Stimulated activated CD4-positive, alpha-beta T cell treated with anti-CD3 and anti-CD28 coated beads, Interleukin-4, amount 100 ng/mL, for 24 hours (primary cell): ENCODE data around the gene UPK1A.
"Not testable (repeated sequence)": the region's sequence is repeated elsewhere in the genome, so short reads cannot be mapped to it uniquely, and the experiment has no call there.

Experiments used
- DNase-seq: peaks from one replicate; pipeline ENCODE4 v3.0.0-alpha.2; 2020

Gene UPK1A

DNA sequence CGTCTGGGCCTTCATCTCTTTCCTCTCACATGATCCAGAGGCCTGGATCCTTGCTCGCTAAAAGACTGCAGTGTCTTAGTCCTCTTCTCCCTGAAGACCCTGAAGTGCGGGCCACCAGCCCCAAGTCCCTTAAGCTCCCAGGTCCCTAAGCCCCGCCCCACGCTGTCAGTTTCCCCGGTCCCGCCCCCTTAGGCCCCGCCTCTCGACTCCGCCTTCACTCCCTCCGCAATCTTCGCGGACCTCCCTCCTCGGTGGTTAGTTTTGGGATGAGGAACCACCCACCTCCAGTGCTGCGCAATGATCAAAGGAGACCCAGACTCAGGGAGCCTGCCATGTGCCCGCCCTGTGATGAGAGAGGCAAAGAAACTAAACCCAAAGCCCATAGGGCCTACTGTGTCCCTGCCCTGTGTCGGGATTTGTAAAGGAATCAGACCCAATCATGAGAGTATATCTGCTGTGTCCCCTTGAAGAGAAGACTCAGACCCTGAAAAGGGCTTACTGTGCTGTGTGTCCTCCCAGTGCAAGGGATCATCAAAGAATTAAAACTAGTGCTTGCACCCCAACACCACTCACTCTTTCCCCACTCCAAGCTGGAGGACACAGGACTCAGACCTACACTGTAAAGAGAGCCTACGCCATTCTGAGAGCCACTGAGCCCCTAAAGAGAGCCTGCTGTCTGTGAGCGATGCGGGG is 21.2 kb upstream of the UPK1A start:
- DNase-seq, result peak; percentile 83

GRCh38 chr19:35645680-35646511 is 20.4 kb upstream of the UPK1A start:
- DNase-seq, result no peak

- DNase-seq, result peak; percentile 95
Measured at GRCh38 chr19:35648017-35648961, 18.0 kb upstream of the UPK1A start, which contains the start of gene COX6B1. TSS of gene COX6B1 (plus strand) at chr19:35648323. CDS start at chr19:35651244, 2,921 bp downstream.

GRCh38 chr19:35650581-35650980 is 15.7 kb upstream of the UPK1A start:
- no peak for DNase-seq

DNA sequence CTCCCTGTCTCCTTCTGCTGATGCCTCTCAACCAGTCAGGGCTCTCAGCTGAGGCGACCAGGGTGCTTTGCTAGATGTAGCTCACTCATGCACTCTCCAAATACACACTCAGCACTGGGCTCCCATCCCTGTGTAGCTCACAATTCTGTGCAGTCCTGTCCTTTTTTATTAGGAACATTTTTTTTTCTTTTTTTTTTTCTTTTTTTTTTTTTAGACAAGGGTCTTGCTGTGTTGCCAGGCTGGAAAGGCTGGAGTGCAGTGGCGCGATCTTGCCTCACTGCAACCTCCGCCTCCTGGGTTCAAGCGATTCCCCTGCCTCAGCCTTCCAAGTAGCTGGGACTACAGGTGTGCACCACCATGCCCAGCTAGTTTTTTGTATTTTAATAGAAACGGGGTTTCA is 11.5 kb upstream of the UPK1A start:
- DNase-seq, result not testable (repeated sequence)

GRCh38 chr19:35655600-35655999 is 10.7 kb upstream of the UPK1A start:
- DNase-seq, result no peak

DNA sequence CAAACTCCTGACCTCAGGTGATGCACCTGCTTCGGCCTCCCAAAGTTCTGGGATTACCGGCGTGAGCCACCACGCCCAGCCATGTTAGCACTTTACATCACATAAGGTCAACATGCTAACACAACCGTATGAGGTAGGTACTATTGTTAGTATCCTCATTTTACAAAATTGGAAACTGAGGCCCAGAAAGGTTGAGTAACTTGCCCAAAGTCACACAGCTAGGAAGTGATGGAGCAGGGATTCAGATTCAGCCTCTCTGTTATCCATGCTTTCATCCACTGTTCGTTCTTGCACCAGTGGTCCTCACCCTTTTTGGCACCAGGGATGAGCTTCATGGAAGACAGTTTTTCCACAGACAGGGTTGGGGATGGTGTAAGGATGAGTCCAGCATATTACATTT is 9.6 kb upstream of the UPK1A start:
- no peak for DNase-seq

- DNase-seq, result no peak
Measured at GRCh38 chr19:35657904-35658700, 8.2 kb upstream of the UPK1A start.

- DNase-seq, result no peak
Measured at GRCh38 chr19:35661995-35662340, 4.3 kb upstream of the UPK1A start.

DNA sequence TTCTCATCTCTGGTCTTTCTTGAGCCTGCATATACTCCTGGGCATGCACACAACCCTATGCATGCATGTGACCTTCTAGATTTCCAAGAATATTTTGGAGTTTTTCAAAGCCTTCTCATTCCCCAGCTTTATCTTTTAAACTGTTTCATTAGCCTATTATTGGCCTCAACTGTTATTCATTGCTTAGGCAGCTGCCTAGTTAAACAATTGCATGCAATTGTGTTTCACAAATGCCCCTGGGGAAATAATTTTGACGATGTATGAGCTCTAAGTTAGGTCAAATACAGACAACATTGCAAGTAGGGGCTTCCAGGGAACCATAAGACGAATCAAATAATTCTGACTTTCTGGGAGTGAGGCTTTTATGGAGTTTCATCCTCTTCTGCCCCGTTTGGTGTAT is 2.3 kb upstream of the UPK1A start:
- no peak for DNase-seq

- no peak for DNase-seq
Measured at GRCh38 chr19:35665157-35665556, 1.2 kb upstream of the UPK1A start.

DNA sequence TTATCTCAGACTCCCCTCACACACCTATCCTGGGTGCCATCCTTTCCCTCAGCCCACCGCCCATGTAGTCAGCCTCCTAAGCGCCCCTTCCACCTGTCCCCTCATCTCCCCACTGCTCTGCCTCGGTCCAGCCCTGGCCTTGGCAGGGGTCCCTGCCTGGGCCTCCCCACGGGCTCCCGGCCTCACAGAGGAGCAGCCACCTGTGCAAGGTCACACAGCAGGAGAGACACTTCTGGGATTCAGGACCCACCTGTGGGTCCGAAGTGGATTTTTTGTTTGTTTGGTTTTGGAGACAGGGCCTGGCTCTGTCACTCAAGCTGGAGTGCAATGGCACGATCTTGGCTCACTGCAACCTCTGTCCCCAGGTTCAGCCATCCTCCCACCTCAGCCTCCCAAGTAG is 713 bp upstream of the UPK1A start:
- no peak for DNase-seq

DNA sequence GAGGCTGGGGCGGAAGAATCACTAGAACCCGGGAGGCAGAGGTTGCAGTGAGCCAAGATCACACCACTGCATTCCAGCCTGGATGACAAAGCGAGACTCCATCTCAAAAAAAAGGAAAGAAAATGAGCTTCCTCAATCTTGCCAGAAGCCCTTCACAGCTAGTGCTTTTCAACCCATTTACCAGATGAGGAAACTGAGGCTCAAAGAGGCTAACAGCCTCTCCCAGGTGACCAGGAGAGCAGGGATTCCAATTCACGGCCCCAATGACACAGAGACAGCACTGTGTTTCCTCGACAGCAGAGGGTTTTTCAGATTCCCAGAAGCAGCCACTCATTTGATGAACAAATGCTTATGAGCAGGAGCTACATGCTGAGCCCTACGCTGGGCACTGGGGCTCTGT is 3.2 kb downstream of the UPK1A start:
- no peak for DNase-seq

- DNase-seq, result no peak
Measured at GRCh38 chr19:35669974-35670373, 3.7 kb downstream of the UPK1A start.

DNA sequence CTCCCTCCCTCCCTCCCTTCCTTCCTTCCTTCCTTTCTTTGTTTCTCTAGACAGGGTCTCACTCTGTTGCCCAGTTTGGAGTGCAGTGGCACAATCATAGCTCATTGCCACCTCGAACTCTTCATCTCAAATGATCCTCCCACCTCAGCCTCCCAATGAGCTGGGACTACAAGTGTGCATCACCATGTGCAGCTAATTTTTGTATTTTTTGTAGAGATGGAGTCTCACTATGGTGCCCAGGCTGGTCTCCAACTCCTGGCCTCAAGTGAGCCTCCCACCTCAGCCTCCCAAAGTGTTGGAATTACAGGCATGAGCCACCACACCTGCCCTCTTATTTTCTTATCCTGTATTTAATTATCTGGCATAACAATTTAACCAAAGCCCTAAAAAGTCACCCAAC is 4.4 kb downstream of the UPK1A start:
- DNase-seq, result no peak

DNA sequence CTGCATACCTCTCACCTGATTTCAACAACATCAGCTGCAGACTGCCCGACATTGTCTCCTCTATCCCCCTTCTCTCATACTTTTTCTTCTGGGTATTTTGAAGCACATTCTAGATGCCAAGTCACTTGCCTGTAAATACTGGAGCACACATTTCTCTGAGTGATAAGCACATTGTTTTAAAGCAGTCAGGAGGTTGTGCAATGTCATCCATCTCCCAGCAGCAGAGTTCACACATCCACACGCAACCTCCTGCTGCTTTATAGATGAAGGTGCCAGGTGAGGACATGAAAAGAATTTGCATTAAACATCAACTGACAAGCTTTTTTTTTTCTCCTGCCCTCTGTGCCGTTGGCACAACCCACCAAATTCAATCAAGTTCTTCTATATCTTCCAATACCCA is 5.5 kb downstream of the UPK1A start:
- no peak for DNase-seq

DNA sequence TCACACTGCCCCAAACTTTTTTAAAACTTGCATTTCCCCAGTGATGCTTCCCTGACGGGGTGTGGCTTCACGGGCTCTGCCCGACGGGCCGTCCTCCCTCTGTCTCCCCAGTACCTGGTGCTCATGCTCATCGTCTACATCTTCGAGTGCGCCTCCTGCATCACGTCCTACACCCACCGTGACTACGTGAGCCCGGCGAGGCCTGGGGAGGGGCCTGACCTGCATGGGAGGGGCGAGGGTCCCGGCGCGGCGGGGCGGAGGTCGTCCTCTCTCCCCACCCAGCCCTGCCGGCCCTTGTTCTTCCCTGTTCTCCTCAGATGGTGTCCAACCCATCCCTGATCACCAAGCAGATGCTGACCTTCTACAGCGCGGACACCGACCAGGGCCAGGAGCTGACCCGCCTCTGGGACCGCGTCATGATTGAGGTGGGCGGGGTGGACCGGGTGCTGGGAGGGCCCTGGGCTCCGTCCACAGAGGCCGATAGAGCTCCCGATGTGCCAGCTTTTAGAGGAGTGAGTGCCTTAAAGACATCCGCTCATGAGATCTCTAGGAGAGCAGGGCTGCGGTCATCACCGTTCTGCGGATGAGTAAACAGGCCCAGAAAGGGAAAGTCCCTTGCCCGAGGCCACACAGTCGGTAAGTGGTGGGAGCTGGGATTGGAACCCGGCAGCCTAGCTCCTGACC is 6.9 kb downstream of the UPK1A start:
- peak; percentile 57 for DNase-seq

GRCh38 chr19:35675589-35676140 is 9.3 kb downstream of the UPK1A start:
- DNase-seq, result no peak

DNA sequence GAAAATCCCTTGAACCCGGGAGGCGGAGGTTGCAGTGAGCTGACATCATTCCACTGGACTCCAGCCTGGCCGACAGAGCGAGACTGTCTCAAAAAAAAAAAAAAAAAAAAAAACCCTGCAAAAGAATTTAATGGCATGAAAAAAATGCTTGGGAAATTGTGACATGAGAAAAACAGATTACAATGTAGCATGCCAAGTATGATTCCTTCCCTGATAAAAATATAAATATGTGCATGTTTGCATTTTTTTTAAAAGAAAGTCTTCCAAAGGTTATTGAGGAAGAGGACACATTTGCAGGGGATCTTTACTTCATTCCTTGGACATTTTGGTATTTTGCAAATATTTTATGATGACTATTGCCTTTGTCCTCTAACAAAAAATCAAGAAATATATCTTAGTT is 23.5 kb downstream of the UPK1A start:
- no peak for DNase-seq

DNA sequence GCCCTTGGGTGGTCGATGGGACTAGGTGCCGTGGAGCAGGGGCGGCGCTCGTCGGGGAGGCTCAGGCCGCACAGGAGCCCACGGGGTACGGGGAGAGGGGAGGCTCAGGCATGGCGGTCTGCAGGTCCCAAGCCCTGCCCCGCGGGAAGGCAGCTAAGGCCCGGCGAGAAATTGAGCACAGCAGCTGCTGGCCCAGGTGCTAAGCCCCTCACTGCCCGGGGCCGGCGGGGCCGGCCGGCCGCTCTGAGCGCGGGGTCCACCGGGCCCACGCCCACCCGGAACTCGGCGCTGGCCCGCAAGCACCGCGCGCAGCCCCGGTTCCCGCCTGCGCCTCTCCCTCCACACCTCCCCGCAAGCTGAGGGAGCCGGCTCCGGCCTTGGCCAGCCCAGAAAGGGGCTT is 24.8 kb downstream of the UPK1A start:
- not testable (repeated sequence) for DNase-seq

DNA sequence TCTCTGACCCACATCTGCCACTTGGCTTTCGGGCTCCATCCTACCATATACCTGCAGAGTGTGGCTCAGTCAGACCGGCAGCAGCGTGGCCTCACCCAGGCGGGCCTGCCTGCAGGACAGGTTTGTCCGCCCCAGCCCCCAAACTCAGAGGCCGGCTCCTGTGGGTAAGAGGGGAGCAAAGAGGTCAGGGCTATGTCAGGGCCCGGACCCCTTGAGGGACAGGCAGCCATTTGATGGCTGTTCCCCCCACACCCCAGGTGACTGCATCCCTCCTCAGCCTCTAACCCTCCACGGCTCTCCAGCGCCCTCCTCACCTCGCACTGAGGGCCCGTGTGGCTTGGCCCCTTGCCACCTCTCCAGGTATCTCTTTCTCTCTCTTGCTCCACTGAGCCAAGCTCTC is 25.7 kb downstream of the UPK1A start:
- DNase-seq, result no peak

GRCh38 chr19:35693422-35693821 is 27.1 kb downstream of the UPK1A start:
- DNase-seq, result no peak
